AG20443 (cell line): ENCODE results near the gene GPR17.

ENCODE experiments used
- DNase-seq: peaks from one replicate; pipeline ENCODE4 v3.0.0; 2012; ENCODE audit warnings: low spot score, mixed read lengths

GPR17 gene

DNA sequence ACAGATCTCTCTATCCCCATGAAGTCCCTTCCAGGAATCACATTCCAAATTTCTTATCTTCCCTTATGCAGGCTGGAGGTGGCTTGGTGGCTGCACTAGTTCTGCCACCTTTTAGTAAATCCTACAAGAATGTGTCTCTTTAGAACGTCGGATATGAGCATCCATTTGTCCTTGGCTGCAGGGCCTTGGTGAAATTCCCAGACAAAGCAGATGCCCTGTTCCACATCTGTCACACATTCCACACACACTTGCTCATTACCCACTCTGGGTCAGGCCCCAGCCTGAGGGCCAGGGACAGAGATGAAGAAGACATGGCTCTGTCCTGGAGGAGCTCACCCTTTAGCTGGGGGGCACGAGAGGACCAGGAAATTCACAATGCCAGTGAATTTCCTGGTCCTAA, 31.2 kb upstream of the GPR17 start:
- peak; percentile 89 for DNase-seq

DNA sequence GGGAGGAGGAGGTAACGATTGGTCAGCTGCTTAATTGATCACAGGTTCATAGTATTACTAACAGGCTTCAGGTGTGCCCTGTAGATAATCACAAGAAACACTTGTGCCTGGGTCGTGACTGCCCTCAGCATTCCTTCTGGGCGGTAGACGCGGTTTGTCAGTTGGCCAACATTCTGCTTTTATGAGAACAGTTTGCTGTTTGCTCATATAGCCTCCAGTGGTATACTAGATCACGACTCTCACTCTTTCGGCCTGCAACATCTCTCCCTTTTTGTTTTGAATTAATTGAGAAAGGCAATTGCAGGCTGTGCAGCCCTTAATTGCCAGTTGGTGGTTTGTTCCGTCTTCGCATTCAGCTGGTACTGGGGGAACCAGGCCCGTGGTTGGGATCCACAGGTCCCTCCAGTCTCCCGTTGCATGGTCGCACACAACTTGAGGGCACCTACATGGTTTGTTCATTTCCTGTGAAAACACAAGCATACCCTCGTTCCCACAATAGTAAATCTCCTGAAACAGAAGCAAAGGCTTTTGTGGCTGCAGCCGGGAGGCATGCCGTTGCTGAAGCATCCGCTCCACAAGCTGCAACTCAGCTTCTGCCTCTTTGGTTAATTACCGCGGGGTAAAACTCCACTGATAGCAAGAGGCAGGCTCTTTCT, 30.3 kb upstream of the GPR17 start:
- DNase-seq, result no peak

DNA sequence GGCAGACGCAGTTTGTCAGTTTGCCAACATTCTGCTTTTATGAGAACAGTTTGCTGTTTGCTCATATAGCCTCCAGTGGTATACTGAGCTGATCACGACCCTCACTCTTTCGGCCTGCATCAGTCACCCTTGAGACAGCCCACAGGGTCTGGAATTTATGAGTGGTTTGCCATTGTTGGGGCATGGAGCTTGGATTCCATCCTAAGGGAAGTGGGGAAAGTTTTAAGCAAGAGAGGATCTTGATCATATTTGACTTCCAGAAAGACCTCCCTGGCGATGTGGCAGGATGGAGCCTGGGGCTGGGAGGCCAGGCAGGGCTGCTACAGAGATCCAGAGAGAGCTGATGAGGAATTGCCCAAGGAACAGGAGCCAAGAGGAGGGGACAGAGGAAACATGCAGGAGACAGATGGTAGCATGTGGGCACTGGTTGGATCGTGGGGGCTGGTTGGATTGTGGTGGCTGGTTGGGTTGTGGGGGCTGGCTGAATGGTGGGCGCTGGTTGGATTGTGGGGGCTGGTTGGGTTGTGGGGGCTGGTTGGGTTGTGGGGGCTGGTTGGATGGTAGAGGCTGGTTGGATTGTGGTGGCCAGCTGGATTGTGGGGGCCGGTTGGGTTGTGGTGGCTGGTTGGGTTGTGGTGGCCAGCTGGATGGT, 27.3 kb upstream of the GPR17 start:
- DNase-seq, result no peak

DNA sequence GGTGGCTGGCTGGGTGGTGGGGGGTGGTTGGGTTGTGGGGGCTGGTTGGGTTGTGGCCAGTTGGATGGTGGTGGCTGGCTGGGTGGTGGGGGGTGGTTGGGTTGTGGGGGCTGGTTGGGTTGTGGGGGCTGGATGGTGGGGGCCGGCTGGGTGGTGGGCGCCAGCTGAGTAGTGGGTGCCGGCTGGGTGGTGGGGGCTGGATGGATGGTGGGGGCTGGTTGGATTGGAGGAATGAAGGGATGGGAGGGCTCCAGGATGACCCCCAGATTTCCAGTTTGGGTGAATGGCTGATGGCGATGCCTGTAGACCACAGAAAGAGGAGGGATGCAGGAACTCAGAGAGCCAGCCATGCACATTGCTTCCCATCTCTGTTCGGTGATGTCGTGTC, 26.8 kb upstream of the GPR17 start:
- DNase-seq, result no peak

GRCh38 chr2:127619877-127620705, 25.9 kb upstream of the GPR17 start:
- DNase-seq, result no peak

DNA sequence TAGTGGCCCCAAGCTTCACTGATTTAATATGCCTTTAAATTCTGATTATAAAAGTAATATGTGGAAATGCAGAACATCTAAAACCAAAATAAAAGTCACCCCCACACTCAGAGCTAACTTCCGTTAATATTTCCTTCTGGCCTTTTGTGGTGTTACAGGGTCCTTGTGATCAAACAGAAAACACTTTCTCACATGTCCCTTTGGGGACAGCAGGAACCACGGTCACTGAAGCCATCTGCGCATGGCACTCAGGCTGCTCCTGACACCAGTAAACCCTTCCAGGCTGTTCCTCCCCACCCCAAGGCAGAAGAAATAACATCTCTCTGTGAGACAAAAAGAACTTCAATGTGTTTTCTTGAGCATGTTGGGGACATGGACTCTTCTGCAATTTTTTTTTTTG, 25.1 kb upstream of the GPR17 start:
- DNase-seq, result no peak

DNA sequence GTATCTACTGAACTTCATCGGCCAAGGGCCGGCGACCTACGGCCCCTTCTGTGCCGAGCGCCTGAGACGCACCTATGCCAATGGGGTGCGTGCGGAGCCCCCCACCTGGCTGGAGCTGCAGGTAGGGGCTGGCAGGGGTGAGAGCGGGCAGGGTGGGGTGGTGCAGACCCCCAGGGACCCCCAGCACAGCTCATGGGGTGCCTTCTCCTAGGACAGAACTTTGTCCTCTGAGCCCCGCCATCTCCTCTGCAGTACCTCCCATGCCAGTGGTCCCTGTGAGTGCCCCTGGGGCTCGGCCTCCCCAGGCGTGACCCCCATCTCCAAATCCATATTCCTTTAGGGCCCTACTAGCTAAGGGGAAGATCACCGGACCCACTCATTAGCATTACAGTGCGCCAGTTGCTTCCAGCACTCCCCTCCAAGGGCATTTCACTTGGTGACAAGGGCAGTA, 23.9 kb upstream of the GPR17 start:
- no peak for DNase-seq

DNA sequence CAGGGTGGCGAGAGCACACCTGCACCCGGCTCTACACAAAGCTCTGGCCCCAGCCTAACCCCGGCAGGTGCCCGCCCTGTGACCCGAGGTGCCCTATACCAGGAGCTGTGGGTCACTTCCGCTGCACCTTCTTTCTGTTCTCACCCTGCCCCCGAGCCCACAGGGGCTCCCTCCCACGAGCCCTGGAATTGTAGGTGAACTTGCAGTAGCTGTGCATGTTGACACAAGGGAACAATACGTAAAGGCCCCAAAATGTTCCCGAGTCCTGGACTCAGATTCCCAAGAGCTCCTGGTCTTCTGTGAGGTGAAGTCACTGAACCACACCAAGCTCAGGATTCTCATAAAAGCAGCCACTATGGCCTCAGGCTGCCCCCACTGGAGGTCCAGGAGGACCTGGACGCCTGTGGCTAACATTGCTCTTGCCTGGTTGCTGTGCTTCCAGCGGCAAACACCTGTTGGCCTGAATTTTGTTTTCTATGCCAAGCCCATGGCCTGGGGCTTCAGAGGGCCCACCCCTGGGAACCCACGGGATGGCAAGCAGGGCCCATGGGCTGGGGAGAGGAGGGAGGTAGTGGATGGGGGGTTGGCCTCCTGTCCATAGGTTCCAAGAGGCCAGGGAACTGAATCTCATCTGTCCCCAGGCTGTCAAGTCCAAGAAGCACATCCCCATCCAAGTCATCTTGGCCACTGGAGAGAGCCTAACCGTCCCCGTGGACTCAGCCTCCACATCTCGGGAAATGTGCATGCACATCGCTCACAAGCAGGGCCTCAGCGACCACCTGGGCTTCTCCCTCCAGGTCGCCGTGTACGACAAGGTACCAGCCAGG, 23.2 kb upstream of the GPR17 start:
- DNase-seq, result no peak

DNA sequence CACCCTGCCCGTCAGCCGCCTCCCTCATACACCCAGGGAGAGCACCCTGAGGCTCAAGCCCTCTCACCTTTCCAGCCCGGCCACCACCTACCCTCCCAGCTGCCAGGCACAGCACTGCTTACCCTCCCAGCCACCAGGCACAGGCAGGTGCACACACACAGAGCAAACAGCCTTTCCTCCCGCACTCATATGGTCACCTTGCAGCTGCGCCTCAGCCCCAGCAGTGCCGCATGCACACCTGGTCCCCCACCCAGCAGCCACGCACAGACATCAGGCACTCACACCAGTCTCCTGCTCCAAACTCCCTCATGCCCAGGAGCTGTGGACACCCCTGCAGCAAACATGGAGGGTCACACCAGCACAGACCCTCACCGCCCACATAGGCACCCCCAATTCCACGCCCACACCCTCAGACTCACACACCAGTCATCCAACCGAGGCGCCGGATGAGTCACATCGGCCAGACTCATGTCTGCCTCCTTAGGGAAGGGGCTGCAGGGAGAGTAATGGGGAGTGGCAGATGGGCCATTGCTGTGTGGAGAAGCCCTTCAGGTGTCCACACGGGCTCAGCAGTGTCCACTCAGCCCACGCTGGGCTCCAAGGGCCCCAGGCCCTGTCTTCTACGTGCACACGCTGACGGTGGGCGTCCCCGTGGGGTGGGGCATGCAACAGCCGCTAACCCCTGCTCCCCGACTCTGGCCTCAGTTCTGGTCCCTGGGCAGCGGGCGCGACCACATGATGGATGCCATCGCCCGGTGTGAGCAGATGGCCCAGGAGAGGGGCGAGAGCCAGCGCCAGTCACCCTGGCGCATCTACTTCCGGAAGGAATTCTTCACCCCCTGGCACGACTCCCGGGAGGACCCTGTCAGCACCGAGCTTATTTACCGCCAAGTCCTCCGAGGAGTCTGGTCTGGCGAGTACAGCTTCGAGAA, 22.3 kb upstream of the GPR17 start:
- no peak for DNase-seq

GRCh38 chr2:127624320-127624755, 21.6 kb upstream of the GPR17 start:
- no peak for DNase-seq

- DNase-seq, result no peak
Measured at GRCh38 chr2:127624756-127625571, 21.0 kb upstream of the GPR17 start.

- DNase-seq, result no peak
Measured at GRCh38 chr2:127625572-127625951, 20.4 kb upstream of the GPR17 start.

DNA sequence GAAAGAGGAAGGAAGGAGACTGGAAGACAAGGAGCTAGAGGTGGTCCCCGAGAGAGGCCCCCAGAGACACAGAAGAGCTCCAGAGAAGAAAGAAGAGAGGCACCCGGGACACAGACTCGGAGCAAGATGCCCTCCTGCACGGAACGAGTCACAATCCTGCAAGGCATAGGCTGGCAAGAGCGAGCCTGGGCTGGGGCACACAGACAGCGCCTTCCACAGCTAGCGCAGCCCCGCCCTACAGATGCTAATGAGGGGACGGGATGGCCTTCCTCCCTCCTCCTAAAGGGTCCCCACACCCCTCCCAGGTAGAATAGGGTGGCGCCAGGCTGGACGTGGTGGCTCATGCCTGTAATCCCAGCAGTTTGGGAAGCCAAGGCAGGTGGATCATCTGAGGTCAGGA, 19.8 kb upstream of the GPR17 start:
- no peak for DNase-seq

DNA sequence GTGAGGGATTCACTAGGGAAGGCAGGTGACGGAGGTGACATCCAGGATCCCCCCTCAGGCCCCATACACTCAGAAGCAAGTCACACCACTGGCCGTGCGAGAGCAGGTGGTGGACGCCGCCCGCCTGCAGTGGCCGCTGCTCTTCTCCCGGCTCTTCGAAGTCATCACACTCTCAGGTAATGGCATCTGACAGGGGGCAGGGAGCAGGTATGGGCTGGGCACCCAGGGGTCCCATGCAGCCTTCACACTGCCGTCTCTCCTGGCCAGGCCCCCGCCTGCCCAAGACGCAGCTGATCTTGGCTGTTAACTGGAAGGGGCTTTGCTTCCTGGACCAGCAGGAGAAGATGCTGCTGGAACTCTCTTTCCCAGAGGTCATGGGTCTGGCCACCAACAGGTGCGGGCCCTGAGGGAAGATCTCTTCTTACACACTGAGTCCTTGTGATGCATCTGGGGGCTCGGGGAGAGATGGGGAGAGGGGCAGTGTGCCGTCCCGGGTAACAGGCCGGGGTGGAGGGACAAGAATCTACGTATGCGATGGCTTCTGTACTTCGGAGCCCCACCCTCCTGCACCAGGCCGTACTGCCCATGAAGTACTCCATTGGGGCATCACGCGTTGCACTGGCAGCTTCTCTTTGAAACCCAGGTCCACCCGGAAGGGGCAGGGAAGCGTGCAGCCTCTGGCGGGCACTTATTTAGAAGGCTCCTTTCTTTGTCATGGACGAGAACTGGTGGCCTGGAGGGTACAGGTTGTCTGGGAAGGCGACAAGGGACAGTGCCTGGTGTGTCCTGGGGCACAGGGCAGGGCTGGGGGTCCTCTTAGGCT, 18.8 kb upstream of the GPR17 start:
- no peak for DNase-seq

- DNase-seq, result no peak
Measured at GRCh38 chr2:127627740-127628571, 18.0 kb upstream of the GPR17 start.

DNA sequence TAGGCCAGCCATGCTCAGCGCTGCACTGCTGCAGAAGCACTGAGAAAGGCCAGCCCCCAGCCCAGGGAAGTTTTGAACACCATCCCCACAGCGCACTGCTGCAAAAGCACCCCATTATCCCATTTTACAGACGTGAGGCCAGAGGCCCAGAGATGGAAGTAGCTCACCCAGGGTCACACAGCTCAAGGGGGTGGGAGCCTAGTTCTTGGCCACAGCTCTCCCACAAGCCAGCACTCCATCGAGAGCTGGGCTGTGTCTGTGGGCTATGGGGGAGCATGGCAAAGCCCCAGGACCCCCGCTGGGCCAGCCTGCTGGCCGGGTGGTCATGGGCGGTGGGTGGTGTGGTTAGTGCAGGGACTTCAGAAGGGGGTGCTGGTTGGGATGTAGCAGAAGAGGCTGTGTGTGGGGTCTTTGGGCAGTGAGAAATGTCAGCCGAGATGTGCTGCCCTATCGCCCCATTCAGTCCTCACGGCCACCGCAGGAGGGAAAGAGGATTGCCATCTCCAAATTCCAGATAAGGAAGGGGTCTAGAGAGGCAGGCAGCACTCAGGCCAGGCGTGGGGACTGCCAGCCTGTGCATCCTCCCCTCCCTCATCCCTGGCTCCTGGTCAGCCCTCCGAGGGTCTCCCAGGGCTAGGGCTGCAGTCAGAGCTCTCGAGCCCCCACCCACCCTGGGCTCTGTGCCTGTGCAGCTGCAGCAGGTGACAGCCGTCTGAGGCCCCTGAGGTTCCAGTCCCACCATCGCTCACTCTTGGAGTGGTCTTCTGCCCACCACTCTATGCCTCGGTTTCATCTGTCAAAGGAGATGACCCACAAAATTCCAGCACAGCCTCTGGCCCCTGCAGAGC, 17.0 kb upstream of the GPR17 start:
- no peak for DNase-seq

DNA sequence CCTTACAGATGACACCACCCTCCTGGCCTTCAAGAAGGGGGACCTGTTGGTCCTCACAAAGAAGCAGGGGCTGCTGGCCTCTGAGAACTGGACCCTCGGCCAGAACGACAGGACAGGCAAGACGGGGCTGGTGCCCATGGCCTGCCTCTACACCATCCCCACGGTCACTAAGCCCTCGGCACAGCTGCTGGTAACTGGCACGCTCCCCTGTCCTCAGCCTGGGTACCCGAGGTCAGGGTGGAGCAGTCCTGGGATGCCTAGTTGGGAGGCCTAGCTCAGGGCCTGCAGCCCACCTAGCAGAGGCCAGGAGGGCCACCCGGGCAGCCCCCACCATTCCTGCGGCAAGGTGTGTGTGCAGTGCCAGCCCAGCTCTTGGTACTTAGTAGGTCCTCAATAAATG, 16.3 kb upstream of the GPR17 start:
- no peak for DNase-seq
